Stimulated activated CD8-positive, alpha-beta memory T cell treated with anti-CD3 and anti-CD28 coated beads, Interleukin-4, amount 100 ng/mL, for 24 hours (primary cell): ENCODE data around the gene PIF1.

Experiments
- DNase-seq: peaks from one replicate; pipeline ENCODE4 v3.0.0-alpha.2; 2020; ENCODE audit warnings: low read depth

PIF1 gene, protein sequence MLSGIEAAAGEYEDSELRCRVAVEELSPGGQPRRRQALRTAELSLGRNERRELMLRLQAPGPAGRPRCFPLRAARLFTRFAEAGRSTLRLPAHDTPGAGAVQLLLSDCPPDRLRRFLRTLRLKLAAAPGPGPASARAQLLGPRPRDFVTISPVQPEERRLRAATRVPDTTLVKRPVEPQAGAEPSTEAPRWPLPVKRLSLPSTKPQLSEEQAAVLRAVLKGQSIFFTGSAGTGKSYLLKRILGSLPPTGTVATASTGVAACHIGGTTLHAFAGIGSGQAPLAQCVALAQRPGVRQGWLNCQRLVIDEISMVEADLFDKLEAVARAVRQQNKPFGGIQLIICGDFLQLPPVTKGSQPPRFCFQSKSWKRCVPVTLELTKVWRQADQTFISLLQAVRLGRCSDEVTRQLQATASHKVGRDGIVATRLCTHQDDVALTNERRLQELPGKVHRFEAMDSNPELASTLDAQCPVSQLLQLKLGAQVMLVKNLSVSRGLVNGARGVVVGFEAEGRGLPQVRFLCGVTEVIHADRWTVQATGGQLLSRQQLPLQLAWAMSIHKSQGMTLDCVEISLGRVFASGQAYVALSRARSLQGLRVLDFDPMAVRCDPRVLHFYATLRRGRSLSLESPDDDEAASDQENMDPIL

DNA sequence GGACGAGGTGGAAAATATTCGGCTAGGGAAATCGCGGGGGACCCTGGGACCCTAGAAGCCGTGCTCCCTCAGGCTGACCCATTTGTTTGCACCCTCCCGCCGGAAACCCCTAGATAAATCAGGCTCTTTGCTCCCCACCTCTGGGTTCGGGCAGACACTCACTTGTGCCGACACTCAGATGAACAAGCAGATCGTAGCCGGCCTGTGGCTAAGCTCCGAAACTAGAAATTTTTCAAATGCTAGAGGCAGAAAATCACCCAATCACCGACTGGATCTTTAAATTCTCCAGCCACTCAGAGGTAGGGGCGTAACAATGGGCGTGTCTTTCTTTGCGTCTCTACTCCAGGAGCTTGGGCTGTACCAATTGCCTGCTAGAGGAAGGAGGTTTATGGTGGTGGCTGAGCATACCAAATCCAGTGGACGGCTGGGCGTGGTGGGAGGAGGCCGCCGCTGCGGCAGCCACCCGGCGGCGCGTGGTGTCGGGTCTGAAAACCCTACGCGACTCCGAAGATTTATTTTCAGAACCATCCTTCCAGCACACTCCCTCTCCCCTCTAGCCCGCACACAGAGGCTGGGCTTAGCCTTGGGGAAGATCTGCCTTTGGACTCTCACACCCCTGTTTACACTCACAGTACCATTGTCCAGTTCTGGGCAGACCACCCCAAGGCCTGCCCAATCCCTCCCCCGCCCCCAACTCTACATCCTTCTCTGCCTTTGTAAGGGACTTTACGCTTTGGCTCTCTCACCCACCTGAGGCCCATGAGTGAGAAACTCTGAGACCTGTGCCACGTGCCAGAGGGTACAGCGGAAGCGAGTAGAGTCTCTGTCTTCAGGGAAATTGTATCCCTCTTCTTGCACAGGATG is at the start of gene PIF1:
PIF1 (minus strand) TSS at position 217 of the 864 bp plus-strand sequence. CDS start 1,312 bp downstream, outside the sequence.
- peak; percentile 73 for DNase-seq

DNA sequence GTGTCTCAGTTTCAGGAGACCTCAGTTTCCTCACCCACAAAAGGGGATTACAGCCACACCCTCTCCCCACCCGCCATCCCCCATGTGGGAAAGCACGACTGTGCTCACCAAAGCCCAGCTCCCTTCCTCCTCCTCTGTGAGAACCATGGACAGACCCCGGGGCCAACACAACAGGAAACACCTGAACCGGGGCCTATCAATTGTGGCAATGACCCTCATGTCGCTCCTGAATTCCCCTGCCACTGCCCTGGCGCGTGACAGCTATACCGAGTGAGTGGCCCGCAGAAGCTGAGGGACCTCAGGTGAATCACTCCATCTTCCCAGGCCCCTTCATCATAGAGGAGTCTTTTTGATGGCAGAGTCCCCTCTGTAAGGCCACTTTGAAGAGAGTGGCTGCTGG is 44.9 kb upstream of the PIF1 start:
- no peak for DNase-seq

DNA sequence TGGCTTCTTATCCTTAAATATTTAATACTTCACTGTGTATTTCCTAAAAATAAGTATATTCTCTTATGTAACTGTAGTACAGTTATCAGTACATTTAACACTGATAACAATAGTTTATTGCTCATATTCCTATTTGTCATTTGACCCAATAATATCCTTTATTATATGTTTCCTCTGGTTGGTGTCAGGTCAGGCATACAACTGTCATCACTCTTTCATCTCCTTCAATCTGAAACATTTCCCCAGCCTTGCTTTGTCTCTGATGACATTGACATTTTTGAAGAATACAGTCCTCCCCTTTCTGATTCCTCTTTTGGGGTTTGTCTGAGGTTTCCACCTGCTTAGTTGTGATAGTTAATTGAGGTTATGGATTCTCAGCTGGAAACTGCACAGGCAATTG is 44.1 kb upstream of the PIF1 start:
- no peak for DNase-seq

DNA sequence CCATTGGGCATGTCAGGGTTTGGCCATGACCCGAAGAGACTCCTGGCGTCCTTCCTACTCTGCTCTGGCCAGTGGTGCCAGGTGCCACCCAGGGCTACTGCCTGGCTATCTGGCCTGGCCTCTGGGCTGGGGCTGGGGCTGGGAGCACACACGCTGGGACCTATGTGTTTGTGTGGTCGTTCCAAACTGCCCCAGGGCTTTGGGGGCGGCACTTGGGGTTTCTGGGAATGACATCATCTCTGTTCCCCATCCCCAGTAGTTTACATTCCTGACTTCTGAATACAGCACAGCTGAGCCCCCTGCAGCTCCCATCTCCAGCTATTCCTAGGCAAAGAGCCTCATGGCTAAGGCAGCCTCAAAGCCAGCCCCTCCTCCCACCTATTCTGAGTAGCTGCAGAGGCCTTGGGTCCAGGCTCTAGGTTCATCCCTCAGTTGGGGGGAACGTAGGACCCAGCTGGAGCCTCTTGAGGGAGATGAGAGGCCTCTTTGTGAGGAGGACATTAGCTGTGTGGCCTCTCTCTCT is 40.6 kb upstream of the PIF1 start:
- DNase-seq = no peak

DNA sequence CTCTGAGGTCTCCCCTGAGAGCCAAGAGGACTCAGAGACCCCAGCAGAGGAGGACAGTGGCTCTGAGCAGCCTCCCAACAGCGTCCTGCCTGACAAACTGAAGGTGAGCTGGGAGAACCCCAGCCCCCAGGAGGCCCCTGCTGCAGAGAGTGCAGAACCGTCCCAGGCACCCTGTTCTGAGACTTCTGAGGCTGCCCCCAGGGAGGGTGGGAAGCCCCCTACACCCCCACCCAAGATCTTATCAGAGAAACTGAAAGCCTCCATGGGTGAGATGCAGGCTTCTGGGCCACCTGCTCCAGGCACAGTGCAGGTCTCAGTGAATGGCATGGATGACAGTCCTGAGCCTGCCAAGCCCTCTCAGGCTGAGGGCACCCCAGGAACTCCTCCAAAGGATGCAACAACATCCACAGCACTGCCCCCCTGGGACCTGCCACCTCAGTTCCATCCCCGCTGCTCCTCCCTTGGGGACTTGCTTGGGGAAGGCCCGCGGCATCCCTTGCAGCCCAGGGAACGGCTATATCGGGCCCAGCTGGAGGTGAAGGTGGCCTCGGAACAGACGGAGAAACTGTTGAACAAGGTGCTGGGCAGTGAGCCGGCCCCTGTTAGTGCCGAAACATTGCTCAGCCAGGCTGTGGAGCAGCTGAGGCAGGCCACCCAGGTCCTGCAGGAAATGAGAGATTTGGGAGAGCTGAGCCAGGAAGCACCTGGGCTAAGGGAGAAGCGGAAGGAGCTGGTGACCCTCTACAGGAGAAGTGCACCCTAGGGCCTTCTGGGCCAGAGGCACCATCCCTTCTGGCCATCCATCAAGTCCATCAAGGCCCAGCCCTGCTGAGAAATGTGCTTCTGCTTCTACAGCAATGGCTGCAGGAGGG is 39.9 kb upstream of the PIF1 start:
- no peak for DNase-seq

DNA sequence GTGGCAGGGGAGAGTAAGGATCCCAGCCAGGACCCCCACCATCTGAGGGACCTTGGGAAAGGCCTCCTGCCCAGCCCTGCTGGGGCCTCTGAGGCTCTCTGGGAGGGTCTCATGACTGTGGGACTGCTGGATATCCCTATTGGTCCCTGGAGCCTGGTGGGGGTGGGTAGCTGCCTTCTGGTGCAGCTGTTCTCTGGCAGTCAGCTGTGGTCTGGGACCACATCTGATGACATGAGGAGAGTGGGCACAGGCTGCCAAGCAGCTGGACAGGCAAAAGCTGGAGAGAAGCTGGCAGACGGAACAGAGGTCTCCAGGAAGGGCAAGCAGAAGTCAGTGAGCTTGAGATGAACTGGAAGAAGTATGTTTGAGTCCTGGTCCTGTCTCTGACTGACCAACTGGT is 38.6 kb upstream of the PIF1 start:
- DNase-seq = no peak

DNA sequence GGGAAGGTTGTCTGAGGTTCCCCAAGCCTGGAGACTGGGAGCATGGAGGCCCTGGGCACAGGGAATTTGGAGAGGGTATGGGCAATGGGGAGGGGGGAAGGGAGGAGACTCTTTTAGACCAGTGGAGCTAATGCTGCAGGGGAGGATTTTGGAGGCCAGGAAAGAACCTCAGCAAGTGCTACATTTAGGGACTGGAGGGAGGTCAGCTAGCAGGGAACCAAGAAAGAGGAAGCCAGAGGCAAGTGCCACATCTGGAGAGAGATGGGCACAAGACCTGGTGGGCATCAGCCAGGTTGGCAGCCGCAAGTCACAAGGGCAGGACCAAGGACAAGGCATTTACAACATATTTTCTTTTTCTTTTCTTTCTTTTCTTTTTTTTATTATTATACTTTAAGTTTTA is 37.0 kb upstream of the PIF1 start:
- DNase-seq = no peak

DNA sequence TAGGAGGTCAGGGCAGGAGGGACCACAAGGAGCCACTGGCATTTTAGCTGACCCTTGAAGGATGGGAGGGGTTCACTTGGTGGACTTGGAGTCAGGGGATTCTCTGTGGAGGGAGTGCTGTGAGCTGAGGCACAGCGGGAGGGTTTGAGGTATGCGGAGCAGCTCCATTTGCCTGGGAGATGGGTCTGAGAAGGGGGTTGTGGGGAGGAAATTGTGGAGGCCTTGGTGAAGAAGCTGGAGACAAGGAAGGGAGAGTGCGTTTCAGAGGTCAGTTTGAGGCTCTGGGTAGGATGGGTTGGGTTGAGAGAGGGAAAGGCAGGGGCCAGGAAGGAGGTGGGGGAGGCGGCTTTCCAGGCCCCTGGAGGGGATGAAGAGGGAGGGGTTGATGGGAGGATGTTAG is 36.5 kb upstream of the PIF1 start:
- DNase-seq = no peak

DNA sequence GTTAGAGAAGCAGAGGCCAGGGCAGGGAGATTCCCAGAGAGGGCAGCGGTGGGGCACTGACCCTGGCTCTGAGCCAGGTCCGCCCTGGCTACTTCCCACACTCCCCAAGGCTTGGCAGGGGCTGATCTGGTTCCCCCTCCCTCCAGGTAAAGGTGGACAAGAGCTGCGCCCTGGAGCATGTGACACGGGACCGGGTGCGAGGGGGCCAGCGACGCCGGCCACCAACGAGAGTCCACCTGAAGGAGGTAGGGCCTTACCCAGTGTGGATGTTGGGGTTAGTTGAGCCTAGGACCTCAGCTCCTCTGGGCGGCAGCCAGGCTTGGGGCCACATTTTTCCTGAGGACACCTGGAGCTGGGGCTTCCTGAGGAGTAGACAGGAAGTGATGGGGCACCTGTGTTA is 35.9 kb upstream of the PIF1 start:
- no peak for DNase-seq

DNA sequence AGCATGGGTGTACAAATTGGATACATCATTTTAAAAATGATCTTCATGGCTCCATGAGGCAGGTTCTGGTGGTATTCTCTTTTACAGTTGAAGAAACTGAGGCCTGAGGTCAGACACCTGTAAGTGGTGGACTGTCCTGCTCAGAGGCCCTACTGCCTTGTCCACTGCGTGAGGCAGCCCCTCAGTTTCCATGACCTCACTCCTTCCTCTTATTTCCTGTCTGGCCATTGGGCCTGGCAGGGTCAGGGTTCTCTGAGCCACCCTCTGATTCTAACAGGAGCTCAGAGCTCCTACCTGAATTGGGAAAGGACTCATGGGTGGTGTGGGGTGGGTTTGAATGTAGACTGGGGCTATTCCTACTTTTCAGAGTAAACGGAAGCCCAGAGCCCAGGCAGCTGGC is 33.8 kb upstream of the PIF1 start:
- DNase-seq = no peak

DNA sequence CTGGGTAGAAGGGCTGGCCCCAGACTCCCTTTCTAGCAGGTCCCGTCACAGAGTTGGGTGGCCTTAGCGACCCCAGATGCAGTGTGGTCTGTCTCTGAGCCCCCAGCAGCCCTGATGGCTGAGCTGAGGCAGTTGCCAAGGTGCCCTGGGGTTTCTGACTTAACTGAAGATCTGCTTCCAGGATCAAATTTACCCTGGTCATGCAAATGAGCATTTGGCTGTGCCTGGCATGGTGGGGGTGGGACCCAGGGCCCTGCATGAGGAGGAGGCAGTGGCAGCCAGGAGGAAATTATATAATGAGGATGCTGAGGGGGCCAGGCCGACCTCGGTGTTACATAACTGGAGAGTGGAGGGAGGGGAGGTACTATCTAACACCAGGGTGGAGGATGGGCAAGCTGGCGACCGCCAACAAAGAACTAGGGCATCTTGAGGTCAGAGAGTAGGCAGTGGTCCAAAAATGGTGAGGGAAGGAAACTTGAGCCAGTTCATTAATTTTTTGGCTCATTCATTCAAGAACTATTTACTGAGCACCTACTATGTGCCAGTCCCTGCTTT is 32.7 kb upstream of the PIF1 start:
- DNase-seq = no peak

DNA sequence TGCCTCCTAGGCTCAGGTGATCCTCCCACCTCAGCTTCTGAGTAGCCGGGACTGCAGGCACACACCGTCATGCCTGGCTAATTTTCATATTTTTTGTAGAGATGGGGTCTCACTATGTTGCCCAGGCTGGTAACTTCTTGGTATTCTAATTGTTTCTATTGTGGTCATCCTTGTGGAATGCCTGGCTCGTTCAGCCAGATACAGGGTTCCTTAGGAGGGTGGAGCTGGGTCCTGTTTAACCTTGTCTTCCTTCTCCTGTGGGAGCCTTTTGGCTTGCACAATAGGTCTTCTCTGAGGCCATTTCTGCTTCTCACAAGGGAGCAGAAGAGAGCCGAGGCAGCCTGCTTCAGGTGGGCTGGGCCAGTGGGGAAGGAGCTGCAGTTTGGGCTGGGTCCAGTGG is 32.0 kb upstream of the PIF1 start:
- DNase-seq = no peak

DNA sequence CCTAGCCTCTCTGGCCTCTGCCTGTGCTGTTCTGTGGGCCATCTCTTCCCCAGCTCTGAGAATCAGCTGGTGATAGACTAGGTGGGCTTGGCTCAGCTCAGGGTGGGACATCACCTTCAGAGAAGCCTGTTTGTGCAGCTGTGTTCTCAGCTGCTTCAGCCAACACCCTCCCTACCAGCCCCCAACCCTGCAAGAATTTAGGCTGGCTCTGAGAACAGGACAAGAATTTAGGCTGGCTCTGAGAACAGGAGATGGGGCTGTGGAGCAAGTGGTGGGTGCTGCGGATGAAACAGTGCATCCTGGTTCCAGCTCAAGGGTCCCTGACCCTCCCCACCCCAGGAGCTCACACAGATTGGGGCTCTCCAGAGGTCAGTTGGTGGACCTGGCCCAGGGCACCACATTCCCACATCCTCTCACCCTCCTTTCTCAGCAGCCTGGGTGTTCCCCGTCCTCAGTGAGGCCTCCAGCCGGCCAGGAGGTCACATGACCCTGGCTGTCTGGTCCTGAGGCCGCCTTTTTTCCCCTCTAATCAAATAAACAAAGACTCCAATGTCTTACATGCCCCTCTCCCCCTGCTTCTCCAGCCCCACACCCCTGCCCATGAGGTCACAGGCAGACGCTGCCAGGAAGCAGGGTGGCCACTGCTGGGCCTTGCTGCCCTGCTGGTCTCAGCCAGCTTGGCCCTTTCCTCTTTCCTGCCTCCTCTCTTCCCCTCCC is 31.1 kb upstream of the PIF1 start:
- no peak for DNase-seq

DNA sequence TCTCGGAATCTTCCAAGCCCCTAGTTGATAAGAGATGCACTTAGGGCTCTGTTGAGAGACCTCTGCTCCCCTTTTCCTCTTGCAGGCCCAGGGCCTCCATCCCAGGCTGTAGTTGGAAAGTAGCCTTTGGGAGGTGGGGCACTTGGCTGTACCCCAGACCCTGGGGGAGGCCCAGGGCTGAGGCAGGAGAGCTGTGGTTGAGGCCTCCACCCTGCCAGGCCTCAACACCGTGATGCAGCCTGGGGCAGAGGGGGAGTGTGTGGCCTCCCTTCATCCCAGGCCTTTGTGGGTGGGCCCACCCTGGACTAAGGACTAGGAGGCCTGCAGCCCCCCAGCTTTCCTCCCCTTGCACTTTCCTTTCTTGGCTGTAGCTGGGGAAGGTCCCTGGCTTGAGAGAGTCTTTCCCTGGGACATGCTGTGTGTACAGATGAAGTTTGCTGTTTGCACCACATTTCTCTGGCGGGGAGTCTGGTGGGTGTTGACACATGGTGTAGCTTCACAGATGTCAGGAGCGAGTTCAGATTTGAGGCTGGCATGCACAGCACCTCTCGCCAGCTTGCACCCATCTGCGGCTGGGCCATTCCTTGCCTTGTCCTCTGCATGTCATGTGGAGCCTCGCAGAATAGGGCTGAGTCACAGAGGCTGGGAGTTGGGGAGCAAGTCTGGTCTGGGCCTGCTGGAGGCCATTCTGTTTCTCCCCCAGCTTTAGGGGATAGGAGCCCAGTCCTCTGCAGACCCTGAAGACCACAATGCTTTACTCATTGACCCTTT is 29.9 kb upstream of the PIF1 start:
- no peak for DNase-seq

DNA sequence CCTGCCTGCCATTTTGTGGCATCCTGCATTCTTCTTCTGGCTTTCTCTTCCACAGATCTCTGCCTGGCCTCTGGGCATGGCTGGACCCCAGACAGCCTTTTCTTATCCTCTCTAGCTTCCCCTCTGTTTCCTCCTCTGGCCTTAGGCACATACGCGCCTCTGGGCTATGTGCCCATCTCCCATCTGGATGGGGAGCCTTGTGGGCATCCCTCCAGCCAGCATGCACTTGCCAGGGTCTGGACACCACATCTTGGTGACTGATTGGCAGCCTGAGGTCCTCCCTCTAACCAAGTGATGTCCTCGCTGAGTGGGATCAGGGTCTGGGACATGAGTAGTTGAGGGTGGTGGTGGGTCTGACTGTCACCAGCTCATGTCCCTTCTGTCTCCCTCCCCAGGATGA is 29.1 kb upstream of the PIF1 start:
- no peak for DNase-seq

DNA sequence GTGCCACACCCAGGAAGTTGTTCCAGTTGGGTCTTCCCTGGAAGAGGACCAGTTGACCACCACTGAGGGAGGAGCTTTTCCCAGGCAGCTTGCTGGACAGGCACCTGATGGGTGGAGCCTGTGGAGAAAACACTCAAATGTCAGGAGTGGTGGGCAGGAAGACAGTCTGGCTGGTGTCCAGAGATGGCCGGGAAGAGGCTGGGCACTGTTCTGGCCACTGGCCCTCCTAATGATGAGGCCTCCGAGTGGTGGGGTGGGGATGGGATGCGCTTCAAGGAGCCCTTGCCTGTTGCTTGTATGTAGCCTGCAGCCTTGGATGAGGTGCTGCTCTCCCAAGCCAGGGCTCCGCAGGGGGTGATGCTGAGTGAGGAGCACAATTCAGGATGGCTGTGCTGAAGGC is 28.6 kb upstream of the PIF1 start:
- DNase-seq = no peak

DNA sequence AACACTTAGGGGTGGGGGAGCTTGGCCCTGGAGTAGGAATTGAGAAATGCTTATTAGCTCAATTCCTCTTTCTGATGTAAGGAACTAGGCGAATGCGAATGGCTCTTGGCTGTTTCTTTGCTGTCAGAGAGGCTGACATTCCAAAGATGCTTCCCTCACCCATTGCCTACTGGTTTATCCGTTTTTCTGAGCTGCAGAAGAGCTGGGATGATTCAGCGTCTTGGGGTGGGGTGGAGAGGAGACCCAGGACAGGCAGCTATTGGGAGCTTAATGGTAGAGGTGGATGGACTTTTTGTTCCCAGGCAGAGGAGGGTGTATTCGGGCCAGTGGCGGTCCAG is 26.0 kb upstream of the PIF1 start:
- DNase-seq = no peak

DNA sequence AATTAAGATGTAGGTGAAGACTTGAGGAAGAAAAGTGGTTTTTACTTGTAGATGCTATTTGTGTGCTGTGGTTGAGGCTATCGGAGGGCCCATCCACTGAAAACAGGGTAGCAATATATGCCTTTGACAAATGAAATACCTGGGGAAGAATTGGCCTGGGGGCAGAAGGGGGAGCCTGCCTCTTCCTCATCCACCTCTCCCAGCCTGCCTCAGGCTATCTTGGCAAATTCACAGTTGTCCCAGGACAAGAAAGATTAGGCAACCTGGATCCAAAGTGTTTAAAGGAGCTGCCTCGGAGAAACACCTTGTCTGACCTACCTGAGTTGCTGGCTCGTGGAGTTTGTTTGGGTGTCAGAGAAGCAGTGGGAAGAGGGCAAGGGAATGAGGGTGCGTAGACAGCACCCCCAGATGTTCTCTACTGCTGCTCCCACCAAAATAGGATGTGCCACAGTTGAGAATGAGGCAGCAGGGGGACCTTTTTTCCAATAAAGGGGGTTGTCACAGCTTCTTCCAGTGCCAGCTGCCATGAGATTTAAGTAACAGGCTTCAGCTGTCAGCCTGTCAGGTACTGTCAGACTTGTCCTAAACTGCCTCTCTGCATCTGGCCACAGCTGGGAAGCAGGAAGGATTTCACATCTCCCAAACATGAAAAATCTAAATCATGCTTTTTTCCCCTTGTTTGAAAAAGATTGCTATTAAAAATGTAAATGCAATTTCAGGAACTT is 25.5 kb upstream of the PIF1 start:
- DNase-seq = no peak
